Measurements from ENCODE around the gene ORM1.
"Not testable (repeated sequence)": the region's sequence is repeated elsewhere in the genome, so short reads cannot be mapped to it uniquely, and the experiment has no call there.

The ORM1 gene

GRCh38 chr9:114322831-114323531 lies at the start of gene ORM1:
Gene ORM1 (plus strand): TSS chr9:114323098. CDS start chr9:114323134, 36 bp downstream.
- H3K4me3 ChIP-seq (ENCODE audit: low read length): not testable (repeated sequence)

GRCh38 chr9:114273461-114273881 lies 49.4 kb upstream of the ORM1 start:
- no peak for TF ChIP-seq ZNF274 (IDR thresholded peaks at IDR 0.05; ENCODE audit: low read depth, low read length)
- no peak overlapping the region for H3K4me3 ChIP-seq (ENCODE audit: low read length)

- H3K4me3 ChIP-seq (ENCODE audit: low read length): no peak overlapping the region
- no peak for TF ChIP-seq ZNF274 (IDR thresholded peaks at IDR 0.05; ENCODE audit: low read depth, low read length)
These were observed 48.7 kb upstream of the ORM1 start for GRCh38 chr9:114274217-114274616.

- H3K4me3 ChIP-seq (ENCODE audit: low read length): no peak overlapping the region
- TF ChIP-seq ZNF274 (IDR thresholded peaks at IDR 0.05; ENCODE audit: low read depth, low read length): no peak
These were observed 47.5 kb upstream of the ORM1 start for GRCh38 chr9:114275246-114276004.

- TF ChIP-seq ZNF274 (IDR thresholded peaks at IDR 0.05; ENCODE audit: low read depth, low read length): no peak
These were observed 45.7 kb upstream of the ORM1 start for GRCh38 chr9:114276908-114277821.

GRCh38 chr9:114278356-114278755 lies 44.5 kb upstream of the ORM1 start:
- no peak for TF ChIP-seq ZNF274 (IDR thresholded peaks at IDR 0.05; ENCODE audit: low read depth, low read length)
- H3K4me3 ChIP-seq (ENCODE audit: low read length): no peak overlapping the region

More at GRCh38 chr9:114276908-114277821, 45.7 kb upstream of the ORM1 start:
- H3K4me3 ChIP-seq (ENCODE audit: low read length): no peak overlapping the region

GRCh38 chr9:114278881-114279570 lies 43.9 kb upstream of the ORM1 start:
- TF ChIP-seq ZNF274 (IDR thresholded peaks at IDR 0.05; ENCODE audit: low read depth, low read length): no peak
- no peak overlapping the region for H3K4me3 ChIP-seq (ENCODE audit: low read length)

GRCh38 chr9:114279693-114280092 lies 43.2 kb upstream of the ORM1 start:
- no peak for TF ChIP-seq ZNF274 (IDR thresholded peaks at IDR 0.05; ENCODE audit: low read depth, low read length)
- no peak overlapping the region for H3K4me3 ChIP-seq (ENCODE audit: low read length)

- TF ChIP-seq ZNF274 (IDR thresholded peaks at IDR 0.05; ENCODE audit: low read depth, low read length): no peak
These were observed 42.0 kb upstream of the ORM1 start for GRCh38 chr9:114280636-114281472.

GRCh38 chr9:114281473-114282103 lies 41.3 kb upstream of the ORM1 start:
- H3K4me3 ChIP-seq (ENCODE audit: low read length): no peak overlapping the region
- no peak for TF ChIP-seq ZNF274 (IDR thresholded peaks at IDR 0.05; ENCODE audit: low read depth, low read length)

More at GRCh38 chr9:114280636-114281472, 42.0 kb upstream of the ORM1 start:
- H3K4me3 ChIP-seq (ENCODE audit: low read length): no peak overlapping the region

GRCh38 chr9:114282104-114282485 lies 40.8 kb upstream of the ORM1 start:
- TF ChIP-seq ZNF274 (IDR thresholded peaks at IDR 0.05; ENCODE audit: low read depth, low read length): no peak
- H3K4me3 ChIP-seq (ENCODE audit: low read length): no peak overlapping the region

- TF ChIP-seq ZNF274 (IDR thresholded peaks at IDR 0.05; ENCODE audit: low read depth, low read length): no peak
- no peak overlapping the region for H3K4me3 ChIP-seq (ENCODE audit: low read length)
These were observed 40.4 kb upstream of the ORM1 start for GRCh38 chr9:114282507-114282906.
